GM12878 (cell line): ENCODE results near the gene EDEM3. TPM values are rescaled to one million over a fixed set of nuclear protein-coding genes. Genes with fewer than 3 reads are reported as not detected.

Experiments
- ATAC-seq: fragments of 200-7000 bp; cut with Tn5 transposase; 3 replicates; pipeline ENCODE4 v1.9.1; 2020; ENCODE audit warnings: mild to moderate bottlenecking, moderate library complexity
- BruUV-seq: library from RNA; stranded (reverse); fragments of 400-500 nt; replicated peaks from 2 replicates; lab custom pipeline; 2021; lab: Mats Ljungman, UMichigan
- CTCF ChIA-PET: fragments of 300-600 bp; sonication (Branson Sonifier 250); formaldehyde crosslinking; extraction: SDS; loops from one replicate; lab custom pipeline; 2021; ENCODE audit warnings: inconsistent platforms; lab: Yijun Ruan, JAX
- POLR2A ChIA-PET: fragments of 350-600 bp; formaldehyde crosslinking; extraction: SDS; loops from one replicate; lab custom pipeline; 2021; ENCODE audit warnings: inconsistent platforms; lab: Charles Lee
- RAD21 ChIA-PET: fragments of 300-600 bp; sonication (Branson Sonifier 250); formaldehyde crosslinking; loops from one replicate; lab custom pipeline; 2023; ENCODE audit warnings: antibody characterized with exemption; ENCODE audit not compliant: unreplicated experiment; lab: Charles Lee
- SMC1A ChIA-PET: fragments of 300-600 bp; sonication (Branson Sonifier 250); formaldehyde crosslinking; loops from one replicate; lab custom pipeline; 2023; ENCODE audit not compliant: unreplicated experiment, uncharacterized antibody; lab: Charles Lee
- DNase-seq: peaks from one replicate; pipeline ENCODE4 v3.0.0-alpha.2; 2011; ENCODE audit warnings: low read depth, low spot score
- FAIRE-seq: peaks from 3 replicates; lab custom pipeline; 2011; peaks lifted over from hg19 to GRCh38; lab: Jason Lieb, UNC
- H2AFZ ChIP-seq: 2 replicates; pipeline ENCODE4 v1.6.0; 2011; ENCODE audit warnings: low read depth, low read length, control low read depth; ENCODE audit not compliant: control insufficient read depth
- H3K27ac ChIP-seq: 2 replicates; pipeline ENCODE4 v1.5.1; 2011; ENCODE audit warnings: control low read depth; ENCODE audit not compliant: control insufficient read depth, insufficient read depth
- H3K27me3 ChIP-seq, 2 experiments: replicated peaks in 1 of 2; 2 replicates each; pipeline versions ENCODE4 v1.6.0 to v1.6.1; 2011; ENCODE audit warnings: low read length in 1 of 2; ENCODE audit not compliant: control insufficient read depth in 2 of 2, insufficient read depth in 2 of 2
- H3K36me3 ChIP-seq, 2 experiments: 2 replicates each; pipeline ENCODE4 v1.5.1; 2011; ENCODE audit warnings: low read length in 1 of 2; ENCODE audit not compliant: control insufficient read depth in 2 of 2, insufficient read depth in 2 of 2
- H3K4me1 ChIP-seq: 2 replicates; pipeline ENCODE4 v1.6.1; 2011; ENCODE audit warnings: mild to moderate bottlenecking, low read length, moderate library complexity, mixed read lengths; ENCODE audit not compliant: control insufficient read depth, insufficient read depth
- H3K4me2 ChIP-seq: 2 replicates; pipeline ENCODE4 v1.6.0; 2011; ENCODE audit warnings: control low read depth; ENCODE audit not compliant: control insufficient read depth, insufficient read depth
- H3K4me3 ChIP-seq: fragments of 200-600 bp; sonication (generic); 2 replicates; pipeline ENCODE4 v1.5.1; 2016
- H3K79me2 ChIP-seq: 2 replicates; pipeline ENCODE4 v1.6.0; 2011; ENCODE audit warnings: low read length; ENCODE audit not compliant: control insufficient read depth, insufficient read depth
- H3K9ac ChIP-seq: 2 replicates; pipeline ENCODE4 v1.8.0; 2011; ENCODE audit warnings: low read length, control low read depth, mixed read lengths; ENCODE audit not compliant: control insufficient read depth, insufficient read depth
- H3K9me3 ChIP-seq: replicated peaks from 3 replicates; pipeline ENCODE4 v1.5.1; 2011; ENCODE audit warnings: mild to moderate bottlenecking, low read length; ENCODE audit not compliant: control insufficient read depth, insufficient read depth
- H4K20me1 ChIP-seq: 2 replicates; pipeline ENCODE4 v1.6.0; 2011; ENCODE audit not compliant: control insufficient read depth, insufficient read depth
- FOXM1 ChIP-seq: IDR thresholded peaks from 2 replicates; pipeline ENCODE4 v1.6.1; 2012; ENCODE audit warnings: low read depth, mild to moderate bottlenecking, inconsistent platforms, low read length, moderate library complexity
- RB1 ChIP-seq: fragments of 450-650 bp; formaldehyde crosslinking; IDR thresholded peaks from 2 replicates; pipeline ENCODE4 v1.6.1; 2017; ENCODE audit warnings: mild to moderate bottlenecking, borderline replicate concordance
- WGBS: methylation state at CpG from one replicate; pipeline ENCODE4 v1.1.6; 2016; ENCODE audit warnings: low lambda C conversion rate; ENCODE audit not compliant: insufficient replicate concordance, insufficient coverage; ENCODE audit errors: missing lambda C conversion rate; 5-methylcytosine and 5-hydroxymethylcytosine counted together
- in situ Hi-C: fragments of 300-500 bp; cut with MboI; formaldehyde crosslinking; loops from 9 replicates; pipeline ENCODE4 v1.14.3; 2018; ENCODE audit warnings: mixed read lengths
- intact Hi-C: fragments of 100-400 bp; cut with micrococcal nuclease; formaldehyde crosslinking; loops from one replicate; pipeline ENCODE4 v1.14.2; 2022; ENCODE audit not compliant: unreplicated experiment
- polyA plus RNA-seq, 11 experiments: library from polyadenylated mRNA; depleted of rRNA in 4 of 11; unstranded in 6 of 11; stranded (reverse) in 5 of 11; fragments of >200 nt; fragmentation: Nextera tagmentation in 4 of 11; fragmentation: Illumina TruSeq in 1 of 11; extraction: Ambion mirVana in 4 of 11; extraction: Trizol in 1 of 11; gene quantifications; 1 replicate in 1 of 11; 2 replicates in 10 of 11; pipeline versions ENCODE4 v1.2.1 to v1.2.3, GENCODE V29; 2011 to 2016; ENCODE audit warnings: inconsistent platforms in 2 of 11, missing spikeins in 2 of 11, low read depth in 1 of 11
- total RNA-seq, 4 experiments: library from RNA; depleted of rRNA in 3 of 4; stranded (reverse); fragments of >200 nt in 3 of 4; fragmentation: Illumina TruSeq in 1 of 4; extraction: Trizol in 1 of 4; gene quantifications; 2 replicates each; pipeline versions ENCODE4 v1.2.1 to v1.2.3, GENCODE V29; 2013 to 2021
- TF ChIP-seq, protein P1 (sequence below): fragments of 450-650 bp; IDR thresholded peaks from 2 replicates; pipeline ENCODE4 v1.6.1; 2016; ENCODE audit warnings: mild to moderate bottlenecking, moderate library complexity, borderline replicate concordance
- TF ChIP-seq, protein P2 (sequence below): fragments of 450-650 bp; IDR thresholded peaks from 2 replicates; pipeline ENCODE4 v1.6.1; 2016; ENCODE audit warnings: mild to moderate bottlenecking

The EDEM3 gene
- total and polyA plus RNA-seq, 10 of the 15 experiments (the other 5 are each of a cell fraction or from before 2014, with no cell fraction given) = 6.4 to 19.3 (median 14.3) TPM

DNA sequence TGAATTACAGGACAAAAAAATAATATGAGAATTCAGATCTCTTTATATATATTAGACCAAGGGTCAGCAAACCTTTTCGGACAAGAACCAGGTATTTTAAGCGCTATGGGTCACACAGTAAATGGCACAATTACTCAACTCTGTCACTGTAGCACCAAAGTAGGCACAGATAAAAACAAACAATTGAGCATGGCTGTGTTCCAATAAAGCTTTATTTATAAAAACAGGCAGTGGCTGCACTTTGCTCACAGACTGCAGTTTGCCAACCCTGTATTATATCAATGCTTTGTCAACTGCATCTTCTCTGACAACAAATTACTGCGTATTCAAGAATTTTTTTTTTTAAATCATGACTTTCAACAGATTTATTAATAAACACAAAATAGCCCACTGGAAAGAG, 29.8 kb downstream of the EDEM3 start:
- H2AFZ ChIP-seq = no peak overlapping the region
- RAD21 ChIA-PET = interaction anchor here (1.1 kb wide), 1 partner anchor 40 kb away, joined by 3 read pairs; no protein-coding TSS in a partner anchor
- TF ChIP-seq RB1 = no peak
- TF ChIP-seq, protein P1, sequence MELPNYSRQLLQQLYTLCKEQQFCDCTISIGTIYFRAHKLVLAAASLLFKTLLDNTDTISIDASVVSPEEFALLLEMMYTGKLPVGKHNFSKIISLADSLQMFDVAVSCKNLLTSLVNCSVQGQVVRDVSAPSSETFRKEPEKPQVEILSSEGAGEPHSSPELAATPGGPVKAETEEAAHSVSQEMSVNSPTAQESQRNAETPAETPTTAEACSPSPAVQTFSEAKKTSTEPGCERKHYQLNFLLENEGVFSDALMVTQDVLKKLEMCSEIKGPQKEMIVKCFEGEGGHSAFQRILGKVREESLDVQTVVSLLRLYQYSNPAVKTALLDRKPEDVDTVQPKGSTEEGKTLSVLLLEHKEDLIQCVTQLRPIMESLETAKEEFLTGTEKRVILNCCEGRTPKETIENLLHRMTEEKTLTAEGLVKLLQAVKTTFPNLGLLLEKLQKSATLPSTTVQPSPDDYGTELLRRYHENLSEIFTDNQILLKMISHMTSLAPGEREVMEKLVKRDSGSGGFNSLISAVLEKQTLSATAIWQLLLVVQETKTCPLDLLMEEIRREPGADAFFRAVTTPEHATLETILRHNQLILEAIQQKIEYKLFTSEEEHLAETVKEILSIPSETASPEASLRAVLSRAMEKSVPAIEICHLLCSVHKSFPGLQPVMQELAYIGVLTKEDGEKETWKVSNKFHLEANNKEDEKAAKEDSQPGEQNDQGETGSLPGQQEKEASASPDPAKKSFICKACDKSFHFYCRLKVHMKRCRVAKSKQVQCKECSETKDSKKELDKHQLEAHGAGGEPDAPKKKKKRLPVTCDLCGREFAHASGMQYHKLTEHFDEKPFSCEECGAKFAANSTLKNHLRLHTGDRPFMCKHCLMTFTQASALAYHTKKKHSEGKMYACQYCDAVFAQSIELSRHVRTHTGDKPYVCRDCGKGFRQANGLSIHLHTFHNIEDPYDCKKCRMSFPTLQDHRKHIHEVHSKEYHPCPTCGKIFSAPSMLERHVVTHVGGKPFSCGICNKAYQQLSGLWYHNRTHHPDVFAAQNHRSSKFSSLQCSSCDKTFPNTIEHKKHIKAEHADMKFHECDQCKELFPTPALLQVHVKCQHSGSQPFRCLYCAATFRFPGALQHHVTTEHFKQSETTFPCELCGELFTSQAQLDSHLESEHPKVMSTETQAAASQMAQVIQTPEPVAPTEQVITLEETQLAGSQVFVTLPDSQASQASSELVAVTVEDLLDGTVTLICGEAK = peak; percentile 78
- no peak for TF ChIP-seq FOXM1
- TF ChIP-seq, protein P2, sequence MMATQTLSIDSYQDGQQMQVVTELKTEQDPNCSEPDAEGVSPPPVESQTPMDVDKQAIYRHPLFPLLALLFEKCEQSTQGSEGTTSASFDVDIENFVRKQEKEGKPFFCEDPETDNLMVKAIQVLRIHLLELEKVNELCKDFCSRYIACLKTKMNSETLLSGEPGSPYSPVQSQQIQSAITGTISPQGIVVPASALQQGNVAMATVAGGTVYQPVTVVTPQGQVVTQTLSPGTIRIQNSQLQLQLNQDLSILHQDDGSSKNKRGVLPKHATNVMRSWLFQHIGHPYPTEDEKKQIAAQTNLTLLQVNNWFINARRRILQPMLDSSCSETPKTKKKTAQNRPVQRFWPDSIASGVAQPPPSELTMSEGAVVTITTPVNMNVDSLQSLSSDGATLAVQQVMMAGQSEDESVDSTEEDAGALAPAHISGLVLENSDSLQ = no peak
- TF ChIP-seq, all 136 proteins: peak for 1
- Histone ChIP-seq H3K4me1 (no peaks in the 10 kb centered on the region), H3K4me2 (no peak overlapping the region), H3K79me2 (no peaks in the 10 kb centered on the region), H3K9ac (no peak overlapping the region), H3K27ac (no peak overlapping the region), H4K20me1 (no peaks in the 10 kb centered on the region), H3K9me3 (no peaks in the 10 kb centered on the region), H3K4me3 (no peak overlapping the region), H3K36me3 (peaks cover 0 to 12% of the 10 kb centered on the region in 2 experiments; a peak in 1 of 4 replicates), H3K27me3 (no peaks in the 10 kb centered on the region)
- intact Hi-C loops = loop anchor here (5.0 to 10.0 kb wide), 2 partner anchors 60 to 257 kb away; no protein-coding TSS in a partner anchor
- ATAC-seq = no peak
- CTCF ChIA-PET = no interaction called here
- 96% methylated on average over 3 of the region's 3 CpGs for WGBS
- no TSS peak for BruUV-seq
- POLR2A ChIA-PET = no interaction called here
- FAIRE-seq = no peak
- no peak for DNase-seq
- SMC1A ChIA-PET = interaction anchor here (0.6 to 1.6 kb wide), 3 partner anchors 11 to 55 kb away, joined by 3 to 4 read pairs (median 4); no protein-coding TSS in a partner anchor
- in situ Hi-C loops = loop anchor here (25.0 kb wide), 1 partner anchor 1637 kb away; no protein-coding TSS in a partner anchor
